UCSD-AML1 (cell line): ENCODE results near the gene WDR89.
"Not testable (repeated sequence)": the region's sequence is repeated elsewhere in the genome, so short reads cannot be mapped to it uniquely, and the experiment has no call there.

Experiments
- DNase-seq: peaks from one replicate; lab custom pipeline; 2025; ENCODE audit not compliant: unreplicated experiment; lab: John Stamatoyannopoulos, UW

Gene WDR89

GRCh38 chr14:63603749-63604277, 37.9 kb downstream of the WDR89 start:
- no peak for DNase-seq

- DNase-seq: no peak
Measured at GRCh38 chr14:63598807-63599206, 42.9 kb downstream of the WDR89 start.

- no peak for DNase-seq
Measured at GRCh38 chr14:63596998-63597658, 44.5 kb downstream of the WDR89 start.

DNA sequence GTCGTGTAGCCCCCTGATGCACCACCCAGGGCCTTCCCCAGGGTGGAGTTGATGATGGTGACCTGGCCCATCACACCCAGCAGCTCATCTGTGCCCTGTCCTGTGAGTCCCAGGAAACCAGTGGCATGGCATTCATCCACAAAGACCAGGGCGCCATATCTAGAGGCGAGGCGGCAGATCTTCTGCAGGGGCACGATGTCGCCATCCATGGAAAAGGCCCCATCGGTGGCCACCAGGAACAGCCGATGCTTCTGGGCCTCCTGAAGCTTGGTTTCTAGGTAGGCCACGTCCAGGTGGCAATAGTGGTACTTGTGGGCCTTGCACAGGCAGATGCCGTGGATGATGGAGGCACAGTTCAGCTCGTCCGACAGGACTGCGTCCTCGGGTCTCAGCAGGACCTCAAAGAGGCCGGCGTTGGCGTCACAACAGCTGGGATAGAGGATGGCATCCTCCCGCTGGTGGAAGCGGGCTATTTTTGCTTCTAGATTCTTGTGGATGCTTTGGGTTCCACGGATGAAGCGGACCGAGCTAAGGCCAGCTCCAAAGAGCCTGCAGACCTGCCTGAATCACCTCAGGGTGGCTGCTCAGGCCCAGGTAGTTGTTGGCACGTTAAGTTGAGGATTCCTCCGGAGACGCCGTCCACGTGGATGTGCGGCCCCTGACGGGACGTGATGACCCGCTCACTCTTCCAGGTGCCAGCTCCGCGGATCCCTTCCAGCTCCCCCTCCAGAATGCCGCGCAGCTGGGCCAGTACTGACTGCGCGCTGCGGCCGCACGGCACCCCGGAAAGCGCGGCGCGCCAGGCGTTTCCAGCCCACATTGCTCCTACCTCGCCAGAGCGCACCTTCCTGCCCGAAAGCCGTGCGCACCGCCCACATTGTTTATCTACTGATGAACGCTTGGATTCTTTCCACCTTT, 47.0 kb downstream of the WDR89 start:
- no peak for DNase-seq

DNA sequence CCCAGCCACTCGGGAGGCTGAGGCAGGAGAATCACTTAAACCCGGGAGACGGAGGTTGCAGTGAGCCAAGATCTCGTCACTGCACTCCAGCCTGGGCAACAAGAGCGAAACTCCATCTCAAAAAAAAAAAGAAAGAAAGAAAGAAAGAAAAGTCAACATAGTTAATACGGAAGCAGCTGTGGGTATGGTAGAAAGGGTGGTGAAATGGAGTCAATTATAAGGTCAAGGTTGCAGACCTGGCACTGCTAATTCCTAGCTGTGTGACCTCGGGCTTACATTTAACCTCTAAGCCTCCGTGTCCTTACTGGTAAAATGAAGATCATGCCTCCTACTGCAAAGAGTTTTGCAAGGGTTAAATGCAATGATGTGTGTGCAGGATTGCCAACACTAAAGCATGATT, 58.6 kb downstream of the WDR89 start:
- DNase-seq: not testable (repeated sequence)

DNA sequence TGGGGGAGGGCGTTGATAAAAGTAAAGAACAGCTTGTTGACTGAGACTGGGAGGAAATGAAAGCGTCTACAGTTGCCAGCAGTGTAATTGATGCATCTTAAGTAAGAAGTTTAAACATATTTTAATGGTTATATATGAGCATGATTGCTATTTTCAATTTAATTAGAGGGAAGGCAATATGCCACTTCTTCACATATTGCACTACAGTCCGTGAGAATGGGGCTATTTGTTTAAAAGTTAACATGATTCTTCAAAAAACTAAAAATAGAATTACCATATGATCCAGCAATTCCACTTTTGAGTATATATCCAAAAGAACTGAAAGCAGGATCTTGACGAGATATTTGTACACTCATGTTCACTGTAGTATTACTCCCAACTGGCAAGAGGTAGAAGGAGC, 60.2 kb downstream of the WDR89 start:
- DNase-seq: no peak

- DNase-seq: no peak
Measured at GRCh38 chr14:63578300-63578699, 63.4 kb downstream of the WDR89 start.

DNA sequence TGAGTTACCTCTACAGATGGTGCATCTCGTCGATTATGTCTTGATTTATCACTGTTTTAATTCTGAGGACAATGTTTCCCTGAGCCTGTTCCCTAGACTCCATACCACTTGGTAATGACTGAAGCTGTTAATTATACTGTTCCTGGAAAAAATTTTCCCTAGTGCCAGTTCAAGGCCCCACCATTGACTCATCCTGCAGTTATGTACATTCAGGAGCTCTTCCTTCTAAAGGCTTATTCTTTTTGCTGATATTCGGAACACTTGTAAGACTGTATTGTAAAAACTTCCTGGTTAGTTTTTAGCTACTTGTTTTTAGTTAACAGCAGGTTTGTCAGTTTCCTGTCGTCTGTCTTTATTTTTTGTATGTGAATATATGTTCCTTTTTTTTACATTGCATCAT, 68.1 kb downstream of the WDR89 start:
- DNase-seq: no peak

DNA sequence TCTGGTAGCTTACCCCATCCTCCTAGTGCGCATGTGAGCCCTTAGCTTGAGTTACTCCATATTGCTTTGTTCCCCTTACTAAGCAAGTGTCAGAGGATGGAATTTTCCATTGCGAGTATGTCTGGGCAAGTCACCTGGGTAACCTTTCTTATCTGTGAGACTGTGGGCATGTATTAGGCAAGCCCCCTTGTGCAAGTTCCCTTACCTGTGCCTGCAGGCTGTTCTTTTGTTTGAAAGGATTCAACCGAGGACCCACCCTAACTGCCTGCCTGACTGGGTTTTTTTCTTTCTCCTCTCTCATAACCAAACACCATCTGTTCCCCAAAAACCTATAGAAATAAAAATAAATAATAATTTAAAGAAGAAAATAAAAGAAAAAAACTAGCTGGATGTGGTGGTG, 76.2 kb downstream of the WDR89 start:
- no peak for DNase-seq

GRCh38 chr14:63564318-63564717, 77.4 kb downstream of the WDR89 start:
- no peak for DNase-seq

- DNase-seq: no peak
Measured at GRCh38 chr14:63563370-63564026, 78.2 kb downstream of the WDR89 start.

GRCh38 chr14:63562405-63562804, 79.3 kb downstream of the WDR89 start:
- DNase-seq: no peak

GRCh38 chr14:63555572-63555971, 86.1 kb downstream of the WDR89 start:
- DNase-seq: no peak

- DNase-seq: no peak
Measured at GRCh38 chr14:63551332-63551731, 90.3 kb downstream of the WDR89 start.

- DNase-seq: no peak
Measured at GRCh38 chr14:63547798-63548335, 93.8 kb downstream of the WDR89 start.
